ENCODE measurements around the gene PIK3R1. TPM values are rescaled to one million over a fixed set of nuclear protein-coding genes. Genes with fewer than 3 reads are reported as not detected.

PIK3R1 gene
- total and polyA plus RNA-seq, 10 of the 15 experiments (the other 5 are each of a cell fraction or from before 2014, with no cell fraction given), result 7.8 to 38.4 (median 15.7) TPM

- TF ChIP-seq ZBTB4 (CRISPR knock-in tag; IDR thresholded peaks at IDR 0.05), result no peak
- TF ChIP-seq RAD51 (IDR thresholded peaks at IDR 0.05), result no peak
- no peak for TF ChIP-seq TCF7 (IDR thresholded peaks at IDR 0.05; ENCODE audit: borderline replicate concordance)
- no peak for TF ChIP-seq EGR1 (IDR thresholded peaks at IDR 0.05; ENCODE audit: borderline replicate concordance in 1 of 2, low read depth in 2 of 2, low read length in 2 of 2)
- no peak for TF ChIP-seq ETV6 (conservative IDR thresholded peaks at IDR 0.05 in 1 of 2, IDR thresholded peaks at IDR 0.05 in 1 of 2; ENCODE audit: borderline replicate concordance in 1 of 2, low read depth in 1 of 2)
- no peak for TF ChIP-seq BCL3 (IDR thresholded peaks at IDR 0.05; ENCODE audit: borderline replicate concordance, insufficient read depth, low read depth, low read length, poor library complexity, severe bottlenecking)
- no peak for TF ChIP-seq SMARCA5 (IDR thresholded peaks at IDR 0.05)
- TF ChIP-seq E2F4 (IDR thresholded peaks at IDR 0.05; ENCODE audit: low read depth, low read length), result no peak
- TF ChIP-seq EP300 (IDR thresholded peaks at IDR 0.05; ENCODE audit: borderline replicate concordance in 1 of 2, control insufficient read depth in 1 of 2, low read depth in 2 of 2, low read length in 2 of 2), result no peak
- TF ChIP-seq PBX3 (IDR thresholded peaks at IDR 0.05; ENCODE audit: insufficient replicate concordance, low read depth, low read length), result no peak
- no peak for TF ChIP-seq GATAD2B (conservative IDR thresholded peaks at IDR 0.05; ENCODE audit: low read depth)
- TF ChIP-seq RAD21 (IDR thresholded peaks at IDR 0.05; ENCODE audit: insufficient read depth, low read depth, low read length), result no peak
- TF ChIP-seq PML (IDR thresholded peaks at IDR 0.05; ENCODE audit: low read length), result no peak
These were observed 53.2 kb downstream of the PIK3R1 start (continued) for GRCh38 chr5:68268852-68269130.

All from GM12878 (cell line).